Liver (tissue), 3 donors: Measurements from ENCODE around the gene TRPM1.

Source experiments
- EGR1 ChIP-seq, 2 donors: IDR thresholded peaks; 2 replicates each; pipeline ENCODE4 v1.6.1; 2016 to 2018; ENCODE audit warnings: antibody characterized with exemption in 2 of 2, low read depth in 2 of 2
- FOXA2 ChIP-seq: IDR thresholded peaks from 2 replicates; pipeline ENCODE4 v1.6.1; 2016; ENCODE audit warnings: antibody characterized with exemption
- HNF4G ChIP-seq: IDR thresholded peaks from 2 replicates; pipeline ENCODE4 v1.6.1; 2016; ENCODE audit warnings: antibody characterized with exemption
- NR2F2 ChIP-seq: IDR thresholded peaks from 2 replicates; pipeline ENCODE4 v1.6.1; 2016; ENCODE audit warnings: antibody characterized with exemption
- RAD21 ChIP-seq, 2 donors: IDR thresholded peaks; 2 replicates each; pipeline ENCODE4 v1.6.1; 2016; ENCODE audit warnings: antibody characterized with exemption in 2 of 2, mild to moderate bottlenecking in 2 of 2
- SP1 ChIP-seq: IDR thresholded peaks from 2 replicates; pipeline ENCODE4 v1.6.1; 2018; ENCODE audit warnings: antibody characterized with exemption, mild to moderate bottlenecking
- TAF1 ChIP-seq: conservative IDR thresholded peaks from 2 replicates; pipeline ENCODE4 v1.6.1; 2016; ENCODE audit warnings: antibody characterized with exemption, mild to moderate bottlenecking
- YY1 ChIP-seq: IDR thresholded peaks from 2 replicates; pipeline ENCODE4 v1.6.1; 2016; ENCODE audit warnings: antibody characterized with exemption, mild to moderate bottlenecking
- TF ChIP-seq, protein P1 (sequence below): IDR thresholded peaks from 2 replicates; pipeline ENCODE4 v1.6.1; 2016; ENCODE audit warnings: antibody characterized with exemption, mild to moderate bottlenecking
- TF ChIP-seq, protein P2 (sequence below): fragments of 150-350 bp; IDR thresholded peaks from 2 replicates; pipeline ENCODE4 v1.5.1; 2017; ENCODE audit warnings: improper control_type of control experiment, low read depth, low read length; ENCODE audit not compliant: missing input control
- TF ChIP-seq, protein P3 (sequence below): IDR thresholded peaks from 2 replicates; pipeline ENCODE4 v1.6.1; 2016; ENCODE audit warnings: antibody characterized with exemption
- TF ChIP-seq, protein P4 (sequence below): IDR thresholded peaks from 2 replicates; pipeline ENCODE4 v1.6.1; 2016; ENCODE audit warnings: antibody characterized with exemption
- TF ChIP-seq, protein P5 (sequence below): IDR thresholded peaks from 2 replicates; pipeline ENCODE4 v1.6.1; 2016; ENCODE audit warnings: antibody characterized with exemption
- donor health status: healthy.
- donor health status: healthy.

DNA sequence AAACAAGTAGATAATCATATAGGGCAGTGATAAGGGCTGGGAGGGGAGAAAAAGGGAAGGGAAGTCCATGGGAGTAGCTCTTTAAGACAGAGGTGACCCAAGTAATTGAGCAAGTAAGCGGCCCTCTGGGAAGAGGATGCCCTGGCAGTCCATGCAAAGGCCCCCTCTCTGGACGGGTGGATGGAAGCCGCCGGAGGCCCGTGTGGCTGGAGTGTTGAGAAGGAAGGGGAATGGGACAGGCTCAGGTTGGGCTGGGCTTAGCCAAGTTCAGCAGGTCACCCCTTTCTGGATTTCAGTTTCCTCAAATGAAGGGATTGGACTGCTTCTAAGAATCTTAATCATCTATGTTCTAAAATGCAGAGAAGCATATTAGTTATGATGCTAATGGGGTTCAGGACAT, 32.4 kb upstream of the TRPM1 start:
- TF ChIP-seq, protein P1, sequence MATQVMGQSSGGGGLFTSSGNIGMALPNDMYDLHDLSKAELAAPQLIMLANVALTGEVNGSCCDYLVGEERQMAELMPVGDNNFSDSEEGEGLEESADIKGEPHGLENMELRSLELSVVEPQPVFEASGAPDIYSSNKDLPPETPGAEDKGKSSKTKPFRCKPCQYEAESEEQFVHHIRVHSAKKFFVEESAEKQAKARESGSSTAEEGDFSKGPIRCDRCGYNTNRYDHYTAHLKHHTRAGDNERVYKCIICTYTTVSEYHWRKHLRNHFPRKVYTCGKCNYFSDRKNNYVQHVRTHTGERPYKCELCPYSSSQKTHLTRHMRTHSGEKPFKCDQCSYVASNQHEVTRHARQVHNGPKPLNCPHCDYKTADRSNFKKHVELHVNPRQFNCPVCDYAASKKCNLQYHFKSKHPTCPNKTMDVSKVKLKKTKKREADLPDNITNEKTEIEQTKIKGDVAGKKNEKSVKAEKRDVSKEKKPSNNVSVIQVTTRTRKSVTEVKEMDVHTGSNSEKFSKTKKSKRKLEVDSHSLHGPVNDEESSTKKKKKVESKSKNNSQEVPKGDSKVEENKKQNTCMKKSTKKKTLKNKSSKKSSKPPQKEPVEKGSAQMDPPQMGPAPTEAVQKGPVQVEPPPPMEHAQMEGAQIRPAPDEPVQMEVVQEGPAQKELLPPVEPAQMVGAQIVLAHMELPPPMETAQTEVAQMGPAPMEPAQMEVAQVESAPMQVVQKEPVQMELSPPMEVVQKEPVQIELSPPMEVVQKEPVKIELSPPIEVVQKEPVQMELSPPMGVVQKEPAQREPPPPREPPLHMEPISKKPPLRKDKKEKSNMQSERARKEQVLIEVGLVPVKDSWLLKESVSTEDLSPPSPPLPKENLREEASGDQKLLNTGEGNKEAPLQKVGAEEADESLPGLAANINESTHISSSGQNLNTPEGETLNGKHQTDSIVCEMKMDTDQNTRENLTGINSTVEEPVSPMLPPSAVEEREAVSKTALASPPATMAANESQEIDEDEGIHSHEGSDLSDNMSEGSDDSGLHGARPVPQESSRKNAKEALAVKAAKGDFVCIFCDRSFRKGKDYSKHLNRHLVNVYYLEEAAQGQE = no peak
- TF ChIP-seq NR2F2 (no peak), YY1 (no peak), RAD21 (IDR thresholded peaks at IDR 0.05) (no peak), TAF1 (no peak), FOXA2 (no peak), SP1 (no peak), HNF4G (no peak), EGR1 (IDR thresholded peaks at IDR 0.05; ENCODE audit: low read depth in 2 of 2) (no peak)
- TF ChIP-seq, protein P2, sequence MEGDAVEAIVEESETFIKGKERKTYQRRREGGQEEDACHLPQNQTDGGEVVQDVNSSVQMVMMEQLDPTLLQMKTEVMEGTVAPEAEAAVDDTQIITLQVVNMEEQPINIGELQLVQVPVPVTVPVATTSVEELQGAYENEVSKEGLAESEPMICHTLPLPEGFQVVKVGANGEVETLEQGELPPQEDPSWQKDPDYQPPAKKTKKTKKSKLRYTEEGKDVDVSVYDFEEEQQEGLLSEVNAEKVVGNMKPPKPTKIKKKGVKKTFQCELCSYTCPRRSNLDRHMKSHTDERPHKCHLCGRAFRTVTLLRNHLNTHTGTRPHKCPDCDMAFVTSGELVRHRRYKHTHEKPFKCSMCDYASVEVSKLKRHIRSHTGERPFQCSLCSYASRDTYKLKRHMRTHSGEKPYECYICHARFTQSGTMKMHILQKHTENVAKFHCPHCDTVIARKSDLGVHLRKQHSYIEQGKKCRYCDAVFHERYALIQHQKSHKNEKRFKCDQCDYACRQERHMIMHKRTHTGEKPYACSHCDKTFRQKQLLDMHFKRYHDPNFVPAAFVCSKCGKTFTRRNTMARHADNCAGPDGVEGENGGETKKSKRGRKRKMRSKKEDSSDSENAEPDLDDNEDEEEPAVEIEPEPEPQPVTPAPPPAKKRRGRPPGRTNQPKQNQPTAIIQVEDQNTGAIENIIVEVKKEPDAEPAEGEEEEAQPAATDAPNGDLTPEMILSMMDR = no peak
- TF ChIP-seq, protein P3, sequence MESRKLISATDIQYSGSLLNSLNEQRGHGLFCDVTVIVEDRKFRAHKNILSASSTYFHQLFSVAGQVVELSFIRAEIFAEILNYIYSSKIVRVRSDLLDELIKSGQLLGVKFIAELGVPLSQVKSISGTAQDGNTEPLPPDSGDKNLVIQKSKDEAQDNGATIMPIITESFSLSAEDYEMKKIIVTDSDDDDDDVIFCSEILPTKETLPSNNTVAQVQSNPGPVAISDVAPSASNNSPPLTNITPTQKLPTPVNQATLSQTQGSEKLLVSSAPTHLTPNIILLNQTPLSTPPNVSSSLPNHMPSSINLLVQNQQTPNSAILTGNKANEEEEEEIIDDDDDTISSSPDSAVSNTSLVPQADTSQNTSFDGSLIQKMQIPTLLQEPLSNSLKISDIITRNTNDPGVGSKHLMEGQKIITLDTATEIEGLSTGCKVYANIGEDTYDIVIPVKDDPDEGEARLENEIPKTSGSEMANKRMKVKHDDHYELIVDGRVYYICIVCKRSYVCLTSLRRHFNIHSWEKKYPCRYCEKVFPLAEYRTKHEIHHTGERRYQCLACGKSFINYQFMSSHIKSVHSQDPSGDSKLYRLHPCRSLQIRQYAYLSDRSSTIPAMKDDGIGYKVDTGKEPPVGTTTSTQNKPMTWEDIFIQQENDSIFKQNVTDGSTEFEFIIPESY = no peak
- TF ChIP-seq, protein P4, sequence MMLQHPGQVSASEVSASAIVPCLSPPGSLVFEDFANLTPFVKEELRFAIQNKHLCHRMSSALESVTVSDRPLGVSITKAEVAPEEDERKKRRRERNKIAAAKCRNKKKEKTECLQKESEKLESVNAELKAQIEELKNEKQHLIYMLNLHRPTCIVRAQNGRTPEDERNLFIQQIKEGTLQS = no peak
- TF ChIP-seq, protein P5, sequence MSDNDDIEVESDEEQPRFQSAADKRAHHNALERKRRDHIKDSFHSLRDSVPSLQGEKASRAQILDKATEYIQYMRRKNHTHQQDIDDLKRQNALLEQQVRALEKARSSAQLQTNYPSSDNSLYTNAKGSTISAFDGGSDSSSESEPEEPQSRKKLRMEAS = no peak
